Tibial nerve (tissue), 3 donors: ENCODE results near the gene MPP2.

Source experiments
- CTCF ChIP-seq, 5 experiments: fragments of 200-600 bp in 3 of 5; fragments of 450-650 bp in 2 of 5; sonication (generic) in 3 of 5; IDR thresholded peaks; one replicate each; pipeline ENCODE4 v1.5.1; 2016 to 2019; ENCODE audit warnings: antibody characterized with exemption in 5 of 5, mild to moderate bottlenecking in 3 of 5, moderate library complexity in 2 of 5
- POLR2A ChIP-seq, 2 donors: fragments of 450-650 bp; IDR thresholded peaks; one replicate each; pipeline ENCODE4 v1.6.1; 2017; ENCODE audit warnings: antibody characterized with exemption in 2 of 2, mild to moderate bottlenecking in 2 of 2, moderate library complexity in 2 of 2

- TF ChIP-seq CTCF (IDR thresholded peaks at IDR 0.05) (no peak), POLR2A (IDR thresholded peaks at IDR 0.05) (no peak)
Observed at GRCh38 chr17:43855061-43855460, 52.3 kb downstream of the MPP2 start.
